ENCODE data around the gene XPO6.

XPO6 gene

DNA sequence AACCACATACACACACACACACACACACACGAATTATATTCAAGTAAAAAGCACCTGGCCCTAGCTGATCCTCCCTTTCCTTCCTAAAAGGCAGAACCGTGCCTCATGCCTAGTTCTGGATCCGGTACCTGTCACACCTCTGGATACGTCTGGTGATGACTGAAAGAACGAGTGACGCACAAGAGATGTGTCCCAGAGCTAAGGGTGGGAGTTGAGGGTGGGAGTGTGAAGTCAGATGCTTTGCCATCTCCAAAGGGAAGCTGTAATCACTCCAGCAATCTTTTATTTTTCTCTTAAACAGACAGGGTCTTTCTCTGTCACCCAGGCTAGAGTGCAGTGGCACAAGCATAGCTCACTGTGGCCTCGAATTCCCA lies 121.8 kb downstream of the XPO6 start:
- DNase-seq (ENCODE audit: low spot score) = no peak

DNA sequence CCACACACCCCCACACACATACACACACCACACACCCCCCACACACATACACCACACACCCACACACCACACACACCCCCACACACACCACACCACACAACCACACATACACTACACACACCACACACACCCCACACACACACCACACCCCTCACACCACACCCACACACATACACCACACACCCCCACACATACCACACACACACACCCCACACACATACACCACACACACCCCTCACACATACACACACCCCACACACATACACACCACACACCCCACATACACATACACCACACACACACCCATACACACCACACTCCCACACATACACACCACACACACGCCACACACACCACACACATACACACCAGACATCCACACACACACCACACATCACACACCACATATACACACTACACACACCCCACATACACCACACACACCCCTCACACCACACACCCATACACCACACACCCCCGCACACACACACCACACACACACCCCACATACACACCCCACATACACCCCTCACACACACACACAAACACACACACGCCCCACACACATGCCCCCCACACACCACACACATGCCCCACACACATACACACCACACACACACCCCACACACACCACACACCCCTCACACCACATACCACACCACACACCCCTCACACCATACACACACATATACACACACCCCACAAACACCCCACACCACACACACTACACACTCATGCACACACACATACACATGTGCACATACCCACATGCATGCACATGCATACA lies 122.4 kb downstream of the XPO6 start:
- no peak for DNase-seq (ENCODE audit: low spot score)

DNA sequence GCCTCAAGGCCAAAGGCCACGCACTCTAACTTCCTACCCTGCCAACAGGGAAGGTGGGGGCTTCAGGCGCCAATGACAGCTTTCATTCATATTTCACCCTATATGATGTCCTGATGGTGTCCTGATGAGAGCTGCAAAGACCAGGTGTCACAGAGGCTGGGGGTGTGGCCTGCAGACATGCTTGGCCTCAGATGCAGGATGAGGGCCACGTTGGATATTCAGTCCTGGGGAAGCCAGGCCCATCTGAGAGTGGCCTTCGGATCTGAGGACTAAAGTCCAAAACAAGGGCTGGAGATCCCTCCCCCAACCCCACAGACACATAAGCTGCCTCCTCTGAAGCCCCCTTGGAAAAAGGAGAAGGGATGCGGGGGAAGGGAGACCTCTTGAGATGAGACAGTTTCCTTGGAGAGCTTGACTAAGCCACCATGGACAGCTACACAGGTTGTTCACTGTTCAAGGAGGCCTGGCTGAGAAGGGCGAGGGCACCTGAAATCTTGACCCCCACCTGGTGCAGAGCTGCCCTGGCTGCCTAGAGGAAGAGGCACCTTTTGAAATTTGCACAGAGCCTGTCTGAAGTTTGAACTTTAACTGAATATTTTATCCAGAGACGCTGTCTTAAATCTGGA lies 124.0 kb downstream of the XPO6 start:
- DNase-seq (ENCODE audit: low spot score) = no peak

DNA sequence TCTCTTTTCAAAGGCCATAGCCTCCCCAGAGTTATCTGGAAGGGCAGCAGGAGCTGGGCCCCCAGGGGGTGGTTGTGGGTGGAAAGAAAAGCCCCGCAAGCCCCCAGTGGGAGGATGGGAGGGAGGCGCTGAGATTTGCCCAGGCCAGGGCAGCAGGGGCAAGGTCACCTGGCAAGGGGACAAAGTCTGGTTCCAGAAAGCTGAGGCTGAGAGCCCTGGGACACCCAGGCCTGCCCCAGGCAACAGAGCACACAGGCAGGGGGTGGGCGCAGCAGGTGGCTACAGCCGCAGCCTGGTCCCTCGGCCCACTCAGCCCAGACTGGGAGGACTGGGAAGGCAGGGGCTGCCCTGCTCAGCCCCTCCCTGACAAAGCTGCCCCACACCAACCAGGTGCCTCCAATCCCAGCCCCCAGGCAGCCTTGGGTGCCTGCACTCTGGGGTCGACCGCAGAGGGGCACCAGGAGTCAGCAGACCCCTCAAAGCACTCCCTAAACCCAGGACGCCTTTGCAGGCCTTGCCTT lies 124.6 kb downstream of the XPO6 start:
- no peak for DNase-seq (ENCODE audit: low spot score)

DNA sequence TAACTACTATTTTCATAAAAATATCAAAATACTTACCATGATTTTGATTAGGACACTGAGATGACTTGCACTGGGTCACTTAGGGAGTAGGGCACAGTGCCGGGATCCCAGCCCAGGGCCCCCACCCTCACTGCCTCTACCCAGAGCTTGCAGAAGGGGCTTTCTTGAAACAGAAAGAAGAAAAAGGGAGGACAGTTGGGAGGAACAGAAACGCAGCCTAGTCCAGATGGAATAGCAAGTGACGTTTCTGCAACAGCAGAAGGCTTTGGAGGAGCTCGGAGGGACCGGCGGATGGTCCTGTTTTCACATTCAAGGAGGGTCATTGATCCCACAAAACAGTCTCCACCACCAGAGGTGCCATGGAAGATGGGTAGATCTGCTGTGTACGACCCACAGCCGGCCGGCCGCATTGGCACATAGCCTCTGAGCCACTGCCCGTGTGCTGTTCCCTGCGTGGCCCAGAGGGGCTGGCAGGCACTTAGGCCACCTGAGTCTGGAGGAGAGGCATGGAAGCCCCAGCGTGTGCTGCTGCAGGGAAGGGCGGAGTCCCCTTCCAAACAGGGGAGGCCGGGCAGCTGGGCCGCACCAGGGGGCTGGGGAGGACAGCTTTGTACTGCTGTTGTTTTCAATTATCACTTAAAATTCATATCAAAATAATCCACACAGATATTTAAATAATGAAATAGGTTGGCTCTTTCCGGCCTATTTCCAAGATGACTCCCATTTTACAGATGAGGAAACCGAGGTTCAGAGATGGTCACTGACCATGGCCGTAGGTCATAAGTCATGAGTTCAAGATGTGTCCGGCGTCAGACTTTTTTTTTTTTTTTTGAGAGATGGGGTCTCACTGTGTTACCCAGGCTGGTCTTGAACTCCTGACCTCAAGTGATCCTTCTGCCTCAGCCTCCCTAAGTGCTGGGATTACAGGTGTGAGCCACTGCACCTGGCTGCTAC lies 125.3 kb downstream of the XPO6 start:
- DNase-seq (ENCODE audit: low spot score) = no peak

DNA sequence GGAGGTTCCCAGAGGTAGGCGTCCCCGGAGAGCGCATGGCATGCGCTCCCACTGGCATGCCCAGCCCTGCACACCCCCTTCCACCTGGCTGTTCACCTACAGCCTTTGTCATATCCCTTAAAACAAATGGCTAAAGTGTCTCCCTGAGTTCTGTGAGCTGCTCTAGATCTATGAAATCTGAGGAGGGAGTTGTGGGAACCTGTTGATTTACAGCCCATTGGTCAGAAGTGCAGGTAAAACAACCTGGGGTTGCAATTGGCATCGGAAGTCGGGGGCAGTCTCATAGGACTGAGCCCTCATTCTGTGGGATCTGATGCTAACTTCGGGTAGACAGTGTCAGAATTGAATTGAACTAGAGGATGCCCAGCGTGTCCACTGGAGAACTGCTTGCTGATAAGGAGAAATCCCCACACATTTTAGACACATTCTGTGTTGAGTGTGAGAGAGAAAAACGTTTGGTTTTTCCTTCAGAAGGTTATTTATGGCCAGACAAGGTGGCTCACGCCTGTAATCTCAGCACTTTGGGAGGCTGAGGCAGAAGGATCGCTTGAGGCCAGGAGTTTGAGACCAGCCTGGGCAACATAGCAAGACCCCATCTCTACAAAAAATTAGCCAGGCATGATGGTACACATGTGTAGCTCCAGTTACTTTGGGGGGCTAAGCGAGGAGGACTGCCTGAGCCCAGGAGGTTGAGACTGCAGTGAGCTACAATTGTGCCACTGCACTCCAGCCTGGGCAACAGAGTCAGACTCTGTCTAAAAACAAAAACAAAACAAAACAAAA lies 126.2 kb downstream of the XPO6 start:
- DNase-seq (ENCODE audit: low spot score) = no peak

DNA sequence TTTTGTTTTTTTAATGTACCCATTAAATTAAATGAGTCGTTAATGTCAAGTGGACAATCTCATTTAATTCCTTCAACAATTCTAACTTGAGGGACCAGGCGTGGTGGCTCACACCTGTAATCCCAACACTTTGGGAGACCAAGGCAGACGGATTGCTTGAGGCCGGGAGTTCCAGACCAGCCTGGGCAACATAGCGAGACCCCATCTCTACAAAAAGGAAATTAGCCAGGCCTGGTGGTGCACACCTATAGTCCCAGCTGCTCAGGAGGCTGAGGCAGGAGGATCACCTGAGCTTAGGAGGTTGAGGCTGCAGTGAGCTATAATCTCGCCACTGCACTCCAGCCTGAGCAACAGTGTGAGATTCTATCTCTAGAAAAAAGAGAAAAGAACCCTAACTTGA lies 127.6 kb downstream of the XPO6 start:
- DNase-seq (ENCODE audit: low spot score) = no peak

DNA sequence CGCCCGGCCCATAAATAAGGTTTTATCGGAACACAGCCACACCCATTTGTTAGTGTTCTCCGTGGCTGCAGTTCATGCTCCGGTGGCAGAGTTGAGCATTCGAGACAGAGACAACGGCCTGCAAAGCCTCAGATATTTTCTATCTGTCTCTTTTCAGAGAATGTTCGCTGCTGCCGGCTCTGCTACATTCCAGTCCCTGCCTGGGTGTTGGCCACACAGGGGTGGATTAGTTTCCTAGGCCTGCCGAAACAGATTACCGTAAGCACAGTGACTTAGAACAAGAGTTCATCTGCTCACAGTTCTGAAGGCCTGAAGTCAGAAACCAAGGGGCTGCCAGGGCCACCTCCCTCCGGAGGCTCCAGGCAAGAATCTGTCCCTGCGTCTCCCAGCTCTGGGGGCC lies 129.1 kb downstream of the XPO6 start:
- DNase-seq (ENCODE audit: low spot score) = no peak

DNA sequence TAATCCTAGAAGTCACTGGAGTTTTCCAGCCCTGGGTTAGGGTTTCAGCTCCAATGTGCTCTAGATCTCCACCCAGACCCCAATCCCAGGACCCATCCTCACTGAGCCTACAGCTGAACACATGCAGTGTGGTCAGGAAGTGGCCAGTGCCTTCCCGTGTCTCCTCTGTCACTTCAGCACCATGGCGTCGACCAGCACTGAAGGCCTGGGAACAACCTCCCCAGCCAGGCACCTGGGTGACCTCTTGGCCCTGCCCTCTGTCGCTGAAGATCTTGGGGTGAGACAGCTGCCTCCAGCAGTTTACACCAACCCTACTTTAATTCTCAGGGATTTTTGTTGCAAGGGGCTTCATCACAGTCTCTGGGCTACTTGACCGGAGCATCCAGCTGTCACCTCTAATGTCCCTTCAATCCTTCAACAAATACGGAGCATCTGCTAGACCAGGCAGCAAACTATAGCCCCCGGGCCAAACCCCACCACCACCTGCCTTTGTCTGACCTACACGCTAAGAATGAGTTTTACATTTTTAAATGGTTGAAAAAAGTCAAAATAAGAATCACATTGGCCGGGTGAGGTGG lies 130.3 kb downstream of the XPO6 start:
- DNase-seq (ENCODE audit: low spot score) = no peak

DNA sequence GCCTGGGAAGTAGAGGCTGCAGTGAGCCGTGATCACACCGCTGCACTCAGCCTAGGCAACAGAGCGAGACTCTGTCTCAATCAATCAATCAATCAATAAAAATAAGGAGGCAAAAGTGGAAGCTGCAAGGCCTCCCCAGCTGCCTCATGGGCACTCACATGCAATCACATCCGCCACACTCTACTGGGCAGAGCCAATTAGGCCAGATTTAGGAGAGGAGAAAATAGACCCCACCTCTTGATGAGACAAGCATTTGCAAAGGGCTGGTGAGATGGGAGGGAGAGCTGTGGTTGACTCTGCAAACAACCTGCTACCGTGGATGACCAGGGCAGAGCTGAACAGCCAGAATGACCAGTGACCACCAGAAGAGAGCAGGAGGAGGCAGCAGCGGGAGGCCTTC lies 133.5 kb downstream of the XPO6 start:
- no peak for DNase-seq (ENCODE audit: low spot score)

DNA sequence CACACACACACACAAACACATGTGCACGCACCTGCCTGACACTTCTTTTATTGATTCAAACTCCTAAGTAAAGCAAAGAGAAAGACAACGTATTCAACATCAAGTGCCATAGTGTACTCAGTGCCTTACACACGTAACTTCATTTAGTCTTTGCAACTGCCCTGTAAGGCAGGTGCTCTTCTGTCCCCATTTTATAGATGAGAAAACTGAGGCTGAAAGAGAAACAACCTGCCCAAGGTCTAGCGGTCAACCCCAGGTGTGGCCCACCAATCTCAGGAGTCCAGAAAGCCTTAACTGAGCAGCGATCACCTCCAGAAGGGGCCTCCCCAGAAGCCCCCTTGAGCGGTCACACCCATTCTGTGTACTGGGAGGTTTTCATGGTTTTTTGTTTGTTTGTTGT lies 137.9 kb downstream of the XPO6 start:
- no peak for DNase-seq (ENCODE audit: low spot score)

DNA sequence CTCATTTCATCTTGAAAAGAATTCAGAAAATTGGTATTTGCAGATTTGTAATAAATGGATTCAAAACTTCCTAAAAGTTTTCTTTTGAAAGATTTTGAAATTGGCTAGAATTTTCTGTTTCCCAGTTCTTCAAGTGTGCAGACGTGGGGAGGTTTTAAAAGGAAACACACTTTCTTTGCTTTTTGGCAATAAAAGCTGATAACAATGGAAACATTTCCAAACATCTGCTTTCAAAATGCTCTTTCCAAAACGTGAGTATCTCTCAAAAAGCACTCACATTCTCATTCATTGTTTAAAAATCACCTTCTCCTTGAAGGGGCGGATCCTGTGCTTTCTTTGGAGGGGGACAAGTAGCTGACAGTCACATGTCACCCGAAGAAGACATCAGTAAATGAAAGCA lies 139.7 kb downstream of the XPO6 start:
- DNase-seq (ENCODE audit: low spot score) = no peak

DNA sequence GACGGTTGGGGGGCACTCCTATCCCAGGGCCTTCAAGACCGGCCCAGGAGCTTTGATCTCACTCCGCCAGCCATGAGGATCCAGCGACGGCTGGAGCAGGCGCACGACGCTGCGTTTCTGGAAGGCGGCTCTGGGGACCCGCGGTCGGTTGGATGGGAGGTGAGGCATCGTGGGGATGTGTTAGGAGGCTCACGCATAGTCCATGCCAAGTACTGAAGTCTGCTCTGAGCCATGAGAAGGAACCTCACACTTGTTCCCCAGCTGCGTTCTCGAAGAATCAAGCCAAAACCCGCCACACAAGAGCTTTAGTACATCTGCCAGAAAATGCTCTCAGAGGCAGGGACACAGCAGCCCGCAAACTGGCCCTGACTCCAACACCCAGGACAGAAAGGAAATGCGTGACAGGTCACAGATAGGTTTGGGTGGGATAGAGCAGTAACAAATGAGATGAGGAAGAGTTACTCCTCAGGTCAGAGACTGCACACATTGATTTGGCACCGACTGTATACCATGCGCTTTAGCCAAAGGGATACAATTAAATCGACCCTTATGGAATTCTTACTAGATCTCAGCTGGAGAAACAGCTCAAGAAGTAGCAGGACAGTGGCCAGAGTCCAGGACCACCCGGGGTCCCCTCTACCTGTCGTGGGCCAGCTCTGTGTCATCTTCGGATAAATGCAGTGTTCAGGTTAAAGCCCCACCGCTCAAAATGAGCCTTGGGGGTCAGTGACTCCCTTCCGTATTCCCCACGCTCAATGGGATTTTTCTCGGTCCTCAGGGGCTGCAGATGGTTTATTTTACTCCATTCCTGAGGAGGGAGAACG lies 141.6 kb downstream of the XPO6 start:
- DNase-seq (ENCODE audit: low spot score) = no peak

DNA sequence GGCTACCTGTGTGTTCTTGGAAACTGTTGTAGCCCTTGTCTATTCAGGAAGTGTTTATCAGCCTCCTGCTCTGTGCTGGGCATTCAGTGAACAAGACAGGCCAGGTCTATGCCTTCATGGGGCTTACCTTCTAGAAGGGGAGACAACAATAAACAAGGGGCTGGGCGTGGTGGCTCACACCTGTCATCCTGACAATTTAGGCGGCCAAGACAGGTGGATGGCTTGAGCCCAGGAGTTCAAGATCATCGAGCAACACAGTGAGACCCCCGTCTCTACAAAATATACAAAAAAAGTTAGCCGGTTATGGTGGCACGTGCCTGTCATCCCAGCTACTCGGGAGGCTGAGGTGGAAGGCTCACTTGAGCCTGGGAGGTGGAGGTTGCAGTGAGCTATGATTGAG lies 142.8 kb downstream of the XPO6 start:
- DNase-seq (ENCODE audit: low spot score) = no peak

DNA sequence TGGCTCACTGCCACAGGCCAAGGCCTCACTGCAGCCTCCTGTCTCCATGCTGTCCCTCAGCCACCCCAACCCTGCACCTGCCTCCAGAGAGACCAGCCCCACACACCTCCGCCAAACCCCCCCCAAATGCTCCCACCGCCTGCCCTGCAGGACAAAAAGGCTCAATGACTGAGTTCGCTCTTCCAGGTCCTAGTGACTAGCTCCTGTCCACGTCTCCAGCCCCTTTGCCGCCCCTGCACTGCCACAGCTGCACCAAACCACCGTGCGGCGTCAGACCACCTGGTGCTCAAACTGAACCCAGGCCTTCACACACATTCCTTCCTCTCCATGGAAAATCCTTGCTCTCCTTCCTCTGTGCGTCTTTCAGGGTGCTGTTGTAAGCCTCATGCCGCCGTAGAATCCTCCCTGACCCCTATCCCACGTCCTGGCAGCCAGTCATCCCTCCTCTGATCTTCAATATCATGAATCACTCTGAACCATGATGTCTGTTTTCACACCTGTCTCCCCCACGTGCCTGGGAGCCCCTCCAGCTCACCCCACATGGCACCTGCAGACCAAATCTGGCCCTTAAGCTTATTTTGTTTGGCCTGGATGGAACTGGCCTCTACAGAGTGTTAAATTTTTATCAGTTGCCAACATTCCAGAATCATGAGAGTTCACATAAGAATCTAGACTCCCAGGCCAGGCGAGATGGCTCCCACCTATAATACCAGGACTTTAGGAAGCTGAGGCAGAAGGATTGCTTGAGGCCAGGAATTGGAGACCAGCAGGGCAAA lies 144.0 kb downstream of the XPO6 start:
- DNase-seq (ENCODE audit: low spot score) = peak; percentile 78

DNA sequence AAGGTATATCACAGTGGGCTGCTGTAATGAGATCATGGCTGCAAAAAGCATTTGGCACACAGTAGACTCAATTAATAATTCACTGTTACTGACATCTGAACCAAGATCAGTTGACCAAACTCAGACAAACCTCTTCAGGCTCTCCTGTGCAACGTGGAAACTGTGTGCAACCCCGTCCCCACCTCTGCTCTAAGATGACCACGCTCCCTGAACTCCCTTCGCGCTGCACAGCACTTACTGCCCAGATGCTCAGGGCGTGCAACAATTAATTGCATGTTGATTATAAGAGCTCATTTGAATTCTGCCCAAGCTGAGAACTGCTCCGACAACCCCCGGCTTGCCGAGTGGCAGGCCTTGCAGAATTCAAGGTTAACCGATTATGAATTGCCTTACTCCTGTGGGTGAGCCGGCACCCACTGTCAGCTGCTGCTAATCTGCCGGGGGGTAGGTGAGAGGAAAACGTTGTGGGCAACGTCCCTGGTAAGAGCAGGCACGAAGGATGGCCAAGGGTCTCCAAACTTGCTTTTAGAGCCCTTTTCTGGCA lies 147.0 kb downstream of the XPO6 start:
- DNase-seq (ENCODE audit: low spot score) = no peak

DNA sequence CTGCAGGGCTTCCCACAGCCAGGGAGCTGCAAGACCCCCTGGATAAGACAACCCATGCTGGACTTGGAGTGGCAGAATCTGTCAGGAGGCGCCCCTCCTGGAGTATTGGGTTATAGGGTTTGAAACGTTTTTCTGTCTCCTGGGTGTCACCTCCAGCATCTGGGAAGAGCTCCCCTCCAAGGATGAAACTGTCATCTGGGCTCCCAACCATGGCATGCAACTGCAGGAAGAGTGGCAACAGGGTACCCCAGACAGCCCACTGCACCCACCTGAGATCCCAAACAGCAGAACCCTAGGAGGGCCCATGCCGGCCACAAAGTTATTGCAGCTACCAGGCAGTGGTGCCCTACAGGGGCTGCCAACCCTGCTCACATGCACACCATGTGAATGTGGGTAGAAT lies 147.6 kb downstream of the XPO6 start:
- no peak for DNase-seq (ENCODE audit: low spot score)

DNA sequence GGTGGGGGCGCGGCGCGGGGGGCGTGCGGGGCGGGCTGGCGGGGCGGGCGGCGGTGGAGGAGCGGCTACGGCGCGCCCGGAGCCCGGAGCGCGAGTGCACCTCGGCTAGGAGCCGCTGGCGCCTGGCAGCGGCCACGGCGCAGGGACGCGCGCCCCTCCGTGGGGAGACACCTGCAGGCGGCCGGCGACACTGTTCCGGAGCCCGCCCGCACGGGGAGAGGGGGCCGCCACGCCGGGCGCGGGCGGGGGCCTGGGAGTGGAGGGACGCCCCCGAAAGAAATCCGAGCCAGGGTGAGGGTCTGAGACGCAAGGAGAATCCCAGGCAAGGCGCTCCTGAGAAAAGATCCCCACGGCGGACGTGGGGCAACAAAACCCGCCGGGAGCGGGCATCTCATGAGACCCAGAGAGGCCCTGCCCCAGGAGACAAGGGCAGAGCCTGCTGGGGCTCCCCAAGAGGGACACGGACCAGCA lies 148.1 kb downstream of the XPO6 start, which contains the start of gene GSG1L:
Gene GSG1L (minus strand): TSS at position 124 of the 471 bp plus-strand sequence. CDS start 290 bp downstream, outside the sequence.
- DNase-seq (ENCODE audit: low spot score) = no peak

DNA sequence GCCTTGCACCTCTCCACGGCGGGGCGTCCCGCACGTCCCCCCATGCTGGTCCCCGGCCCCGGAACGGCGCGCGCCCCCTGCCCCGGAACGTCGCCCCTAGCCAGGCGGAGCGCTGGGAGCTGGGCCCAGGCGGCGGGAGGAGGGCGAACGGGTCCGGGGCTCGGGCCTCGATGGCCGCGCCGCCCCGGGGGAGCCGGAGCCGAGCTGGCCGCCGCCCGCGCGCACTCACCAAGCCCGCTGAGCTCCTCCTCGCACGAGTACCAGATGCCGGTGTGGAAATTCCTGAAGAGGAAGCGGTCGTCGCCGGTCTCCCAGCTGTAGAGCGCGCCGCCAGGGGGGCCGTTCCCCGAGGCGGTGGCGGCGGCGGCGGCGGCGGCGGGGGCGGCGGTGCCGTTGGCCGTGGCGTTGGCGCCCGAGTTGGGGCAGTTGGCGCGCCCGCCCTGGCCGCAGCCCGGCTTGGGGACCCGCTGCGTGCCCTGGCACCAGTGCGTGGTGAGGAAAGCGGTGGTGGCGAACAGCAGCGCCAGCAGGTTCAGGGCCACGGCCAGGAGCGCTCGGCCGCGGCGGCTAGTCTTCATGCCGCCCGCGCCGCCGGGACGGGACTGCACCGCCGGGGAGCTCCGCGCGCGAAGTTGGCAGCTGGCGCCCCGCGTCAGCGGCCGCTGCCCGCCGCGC lies 148.8 kb downstream of the XPO6 start:
- no peak for DNase-seq (ENCODE audit: low spot score)

All from AG08396 (cell line).